Cortex of kidney (tissue), 1 donor: ENCODE measurements around the gene BCS1L.
"Not testable (repeated sequence)": the region's sequence is repeated elsewhere in the genome, so short reads cannot be mapped to it uniquely, and the experiment has no call there.

Experiments used
- DNase-seq: peaks from one replicate; lab custom pipeline; 2025; lab: John Stamatoyannopoulos, UW

The BCS1L gene

GRCh38 chr2:218662377-218662776 is 2.9 kb downstream of the BCS1L start:
- no peak for DNase-seq

- no peak for DNase-seq
Observed at GRCh38 chr2:218662827-218663226, 3.3 kb downstream of the BCS1L start.

GRCh38 chr2:218663901-218664300 is 4.4 kb downstream of the BCS1L start:
- DNase-seq, result no peak

- no peak for DNase-seq
Observed at GRCh38 chr2:218664653-218665052, 5.2 kb downstream of the BCS1L start.

GRCh38 chr2:218671097-218671653 is 11.7 kb downstream of the BCS1L start:
- no peak for DNase-seq

- no peak for DNase-seq
Observed at GRCh38 chr2:218671654-218672566, 12.4 kb downstream of the BCS1L start, which contains the start of the genes RNF25 and STK36. Gene RNF25 (minus strand): TSS chr2:218672002. CDS start chr2:218671970, 32 bp downstream. Gene STK36 (plus strand): TSS chr2:218672086. CDS start chr2:218672830, 744 bp downstream.

- no peak for DNase-seq
Observed at GRCh38 chr2:218679119-218679518, 19.6 kb downstream of the BCS1L start.

- DNase-seq, result no peak
Observed at GRCh38 chr2:218680061-218680460, 20.6 kb downstream of the BCS1L start.

GRCh38 chr2:218687400-218688060 is 28.0 kb downstream of the BCS1L start:
- not testable (repeated sequence) for DNase-seq

GRCh38 chr2:218691234-218691633 is 31.8 kb downstream of the BCS1L start:
- DNase-seq, result no peak

- DNase-seq, result no peak
Observed at GRCh38 chr2:218694405-218695145, 35.1 kb downstream of the BCS1L start.

- DNase-seq, result no peak
Observed at GRCh38 chr2:218698885-218699284, 39.4 kb downstream of the BCS1L start.

- DNase-seq, result no peak
Observed at GRCh38 chr2:218701806-218702205, 42.3 kb downstream of the BCS1L start.

- no peak for DNase-seq
Observed at GRCh38 chr2:218703341-218703740, 43.9 kb downstream of the BCS1L start.

GRCh38 chr2:218708086-218708485 is 48.6 kb downstream of the BCS1L start:
- no peak for DNase-seq

- DNase-seq, result no peak
Observed at GRCh38 chr2:218709908-218710307, 50.4 kb downstream of the BCS1L start.

- DNase-seq, result no peak
Observed at GRCh38 chr2:218710334-218710686, 50.8 kb downstream of the BCS1L start.

- peak; percentile 81 for DNase-seq
Observed at GRCh38 chr2:218710687-218711549, 51.4 kb downstream of the BCS1L start, which contains the start of gene TTLL4. Gene TTLL4 (plus strand): TSS chr2:218710835. CDS start chr2:218737677, 26,842 bp downstream.

GRCh38 chr2:218711550-218711929 is 52.1 kb downstream of the BCS1L start:
- DNase-seq, result no peak
